Ectodermal cell (in vitro differentiated cells): ENCODE measurements around the gene ZSWIM6.

Source experiments
- H3K27ac ChIP-seq: 2 replicates; pipeline ENCODE4 v1.7.0; 2013; ENCODE audit warnings: mild to moderate bottlenecking, low read depth, low read length; ENCODE audit not compliant: insufficient read depth, poor library complexity, severe bottlenecking
- H3K27me3 ChIP-seq: 2 replicates; pipeline ENCODE4 v1.7.0; 2013; ENCODE audit warnings: mild to moderate bottlenecking, low read length; ENCODE audit not compliant: insufficient read depth, control insufficient read depth, poor library complexity, severe bottlenecking
- H3K36me3 ChIP-seq: one replicate; pipeline ENCODE4 v1.7.0; 2013; ENCODE audit warnings: low read length; ENCODE audit not compliant: control insufficient read depth, insufficient read depth
- H3K4me1 ChIP-seq: one replicate; pipeline ENCODE4 v1.7.0; 2013; ENCODE audit warnings: low read length; ENCODE audit not compliant: control insufficient read depth, insufficient read depth
- H3K4me3 ChIP-seq: 2 replicates; pipeline ENCODE4 v1.7.0; 2013; ENCODE audit warnings: low read depth, low read length, control low read depth; ENCODE audit not compliant: insufficient read depth
- H3K9me3 ChIP-seq: 2 replicates; pipeline ENCODE4 v1.7.0; 2013; ENCODE audit warnings: mild to moderate bottlenecking, low read length, moderate library complexity; ENCODE audit not compliant: control insufficient read depth
- WGBS, 2 experiments: methylation state at CpG; one replicate each; pipeline ENCODE4 v1.1.7; 2013; ENCODE audit warnings: missing lambda C conversion rate in 2 of 2; 5-methylcytosine and 5-hydroxymethylcytosine counted together

ZSWIM6 gene

DNA sequence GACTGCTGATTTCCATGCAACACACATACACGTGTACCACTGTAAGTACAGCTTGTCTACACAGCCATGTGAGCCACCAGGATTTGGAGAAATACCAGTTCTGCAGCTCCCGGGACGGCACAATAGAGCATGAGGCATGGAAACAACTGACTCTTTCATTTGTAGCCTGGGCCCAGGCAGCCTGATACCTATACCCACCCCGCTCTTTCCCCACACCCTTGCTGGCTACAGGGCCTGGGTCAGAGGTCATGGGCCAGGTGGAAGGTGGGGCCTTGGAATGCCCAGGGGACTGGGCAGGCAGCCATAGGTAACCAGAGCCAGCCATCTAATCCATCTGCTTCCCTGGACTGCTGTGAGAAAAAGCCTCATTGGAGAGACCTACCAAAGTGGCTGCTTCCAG, 39.0 kb upstream of the ZSWIM6 start:
- Histone ChIP-seq H3K27me3 (no peaks in the 10 kb centered on the region), H3K4me3 (no peak overlapping the region), H3K27ac (no peak overlapping the region), H3K9me3 (no peaks in the 10 kb centered on the region), H3K36me3 (no peaks in the 10 kb centered on the region), H3K4me1 (peaks cover 16% of the 10 kb centered on the region)
- 89 to 93% methylated on average over 4 of the region's 4 CpGs for WGBS, 2 experiments

DNA sequence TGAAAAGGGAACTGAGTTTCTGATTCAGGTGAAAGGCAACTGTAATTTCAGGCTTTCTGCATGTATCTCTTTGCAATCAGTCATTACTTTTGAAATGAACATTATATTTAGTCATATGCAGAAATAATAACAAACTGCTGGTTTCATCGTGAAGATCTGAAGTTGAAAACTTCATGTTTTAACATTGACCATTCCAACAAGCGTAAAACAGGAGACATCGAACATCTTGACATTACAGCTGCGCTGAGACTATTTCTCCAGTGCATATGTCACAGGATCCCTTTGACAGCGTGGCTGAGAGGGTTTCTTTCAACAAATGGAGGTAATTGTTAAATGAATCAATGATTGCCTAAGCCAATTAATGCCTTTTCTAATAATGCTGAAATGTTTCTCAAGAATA, 38.2 kb upstream of the ZSWIM6 start:
- 95% methylated on average over 5 of the region's 5 CpGs for WGBS, 2 experiments
- H3K4me3 ChIP-seq = no peak overlapping the region
- no peaks in the 10 kb centered on the region for H3K36me3 ChIP-seq
- H3K4me1 ChIP-seq = peaks cover 11% of the 10 kb centered on the region
- H3K27ac ChIP-seq = no peak overlapping the region
- no peaks in the 10 kb centered on the region for H3K9me3 ChIP-seq
- no peaks in the 10 kb centered on the region for H3K27me3 ChIP-seq

DNA sequence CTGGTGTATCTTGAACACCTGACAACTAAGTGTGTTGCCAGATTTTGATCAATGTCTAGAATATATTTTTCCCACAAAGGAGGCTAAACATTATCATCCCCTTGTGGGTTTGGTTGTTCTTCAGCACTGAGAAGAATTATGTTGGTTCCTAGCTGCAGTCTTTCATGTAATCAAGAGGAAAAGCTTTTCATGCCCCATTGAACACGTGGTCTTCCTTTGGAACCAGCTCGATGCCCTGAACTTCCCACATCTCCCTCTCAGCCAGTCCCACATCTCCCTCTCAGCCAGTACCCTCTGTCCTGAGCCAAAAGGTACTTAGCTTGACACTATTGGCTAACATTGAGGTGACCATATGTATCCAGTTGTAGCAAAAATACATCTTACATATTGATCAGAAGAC, 36.7 kb upstream of the ZSWIM6 start:
- Histone ChIP-seq H3K9me3 (no peaks in the 10 kb centered on the region), H3K4me3 (no peak overlapping the region), H3K27ac (no peak overlapping the region), H3K36me3 (no peaks in the 10 kb centered on the region), H3K4me1 (no peaks in the 10 kb centered on the region), H3K27me3 (no peaks in the 10 kb centered on the region)
- WGBS, 2 experiments = 89 to 100% methylated on average over 2 of the region's 2 CpGs

DNA sequence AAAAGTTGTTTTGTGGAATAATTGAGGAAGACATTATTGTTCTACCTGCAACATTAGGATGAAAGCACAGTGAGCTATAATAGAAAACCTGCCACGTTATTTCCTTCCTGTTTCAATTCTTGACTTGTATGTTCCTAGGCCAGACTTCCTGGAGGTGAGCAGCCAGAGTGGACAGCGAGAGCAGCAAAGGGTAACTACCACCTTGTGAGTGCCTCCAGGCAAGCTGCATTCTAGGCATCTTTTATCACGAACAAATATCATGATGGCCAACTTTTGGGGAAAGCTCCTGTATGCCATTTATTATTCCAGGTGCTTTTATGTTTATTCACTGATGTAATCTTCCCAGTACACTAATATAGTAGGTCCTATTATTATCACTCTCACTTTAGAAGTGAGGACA, 34.0 kb upstream of the ZSWIM6 start:
- Histone ChIP-seq H3K36me3 (no peaks in the 10 kb centered on the region), H3K4me1 (peaks cover 10% of the 10 kb centered on the region), H3K27ac (no peak overlapping the region), H3K4me3 (no peak overlapping the region), H3K9me3 (no peaks in the 10 kb centered on the region), H3K27me3 (no peaks in the 10 kb centered on the region)
- 95 to 97% methylated on average over 3 of the region's 3 CpGs for WGBS, 2 experiments

DNA sequence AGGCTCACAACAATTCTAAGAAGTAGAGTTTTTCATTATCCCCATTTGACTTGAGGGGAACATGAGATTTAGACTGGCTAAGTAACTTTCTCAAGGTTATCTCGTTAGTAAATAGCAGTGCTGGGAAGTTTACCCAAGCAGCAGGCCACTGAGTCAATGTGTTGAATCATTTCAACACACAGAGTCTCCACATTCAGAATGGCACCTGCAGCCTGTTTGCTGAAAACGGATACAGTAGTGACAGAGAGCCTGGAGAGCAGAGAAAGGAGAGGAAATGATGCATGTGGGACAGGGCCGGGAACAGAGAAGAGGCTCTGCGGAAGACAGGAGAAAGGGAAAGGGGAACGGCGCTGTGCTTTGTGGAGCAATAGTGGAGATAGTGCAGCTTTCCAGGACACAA, 33.5 kb upstream of the ZSWIM6 start:
- H3K36me3 ChIP-seq = no peaks in the 10 kb centered on the region
- H3K4me3 ChIP-seq = no peak overlapping the region
- H3K9me3 ChIP-seq = no peaks in the 10 kb centered on the region
- no peak overlapping the region for H3K27ac ChIP-seq
- 82 to 84% methylated on average over 6 of the region's 6 CpGs for WGBS, 2 experiments
- peaks cover 10% of the 10 kb centered on the region for H3K4me1 ChIP-seq
- H3K27me3 ChIP-seq = no peaks in the 10 kb centered on the region

DNA sequence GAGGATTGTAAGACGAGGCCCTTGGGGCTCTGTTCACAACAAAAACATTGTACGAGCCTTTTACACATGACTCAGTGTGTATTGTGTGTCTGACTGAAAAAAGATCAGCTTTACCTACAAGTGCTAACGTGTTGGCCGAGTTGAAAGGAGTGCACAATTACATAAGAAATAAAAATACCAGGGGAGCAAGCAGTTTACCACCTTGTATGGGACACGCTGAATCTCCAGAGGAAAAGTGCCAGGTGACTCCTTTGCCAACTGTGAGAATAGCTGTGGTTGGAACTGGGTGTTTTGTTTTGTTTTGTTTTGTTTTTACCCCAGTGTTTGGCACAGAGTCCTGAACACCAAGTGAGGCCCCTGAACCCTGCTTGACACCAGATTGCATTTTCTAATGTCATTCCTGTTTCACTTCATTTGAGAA, 32.8 kb upstream of the ZSWIM6 start:
- 89 to 97% methylated on average over 5 of the region's 5 CpGs for WGBS, 2 experiments
- Histone ChIP-seq H3K36me3 (no peaks in the 10 kb centered on the region), H3K4me1 (peaks cover 10% of the 10 kb centered on the region), H3K27me3 (no peaks in the 10 kb centered on the region), H3K27ac (no peak overlapping the region), H3K4me3 (no peak overlapping the region), H3K9me3 (no peaks in the 10 kb centered on the region)

DNA sequence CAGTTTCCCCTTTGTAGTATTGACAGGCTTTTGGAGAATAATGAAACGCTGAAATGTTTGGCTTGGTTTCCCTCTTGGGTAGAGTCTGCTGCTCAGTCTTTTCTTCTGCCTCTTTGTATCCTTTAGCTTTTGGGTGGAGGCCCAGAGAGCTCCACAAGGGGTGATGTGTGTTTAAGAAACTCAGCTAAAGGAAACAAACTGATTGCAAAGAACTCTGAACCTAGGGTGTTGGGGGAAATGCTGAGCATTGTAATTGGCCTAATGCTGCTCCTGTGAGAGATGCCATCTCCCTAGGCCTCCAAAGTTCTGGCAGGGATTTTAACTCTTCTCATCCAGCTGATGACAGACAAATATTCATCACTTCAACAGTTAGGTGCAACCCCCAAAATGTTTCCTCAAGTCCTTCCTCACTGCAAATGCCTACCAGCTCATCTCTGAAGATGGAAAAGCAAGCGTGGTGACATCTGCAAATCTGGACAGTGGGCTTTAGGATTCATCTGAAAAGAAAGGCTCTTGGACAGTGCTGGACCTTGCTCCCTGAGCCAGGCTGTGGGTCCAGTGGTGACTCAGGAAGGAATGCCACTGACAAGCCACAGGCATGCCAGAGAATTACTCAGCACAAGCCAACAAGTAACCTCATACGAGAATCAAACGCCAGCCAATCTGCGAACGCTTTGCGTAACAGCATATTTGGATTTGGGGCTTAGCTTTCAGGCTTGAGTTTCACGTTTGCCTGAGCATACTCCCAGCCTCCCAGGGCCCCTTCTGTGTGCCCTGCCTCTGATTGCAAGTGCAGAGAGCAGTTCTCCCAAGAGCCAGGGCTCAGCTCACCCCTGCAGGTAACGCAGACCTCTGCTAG, 30.5 kb upstream of the ZSWIM6 start:
- H3K9me3 ChIP-seq = no peaks in the 10 kb centered on the region
- WGBS, 2 experiments = 83 to 85% methylated on average over 9 of the region's 9 CpGs
- H3K27ac ChIP-seq = no peak overlapping the region
- no peak overlapping the region for H3K4me3 ChIP-seq
- no peaks in the 10 kb centered on the region for H3K36me3 ChIP-seq
- H3K27me3 ChIP-seq = no peaks in the 10 kb centered on the region
- H3K4me1 ChIP-seq = peaks cover 10% of the 10 kb centered on the region

DNA sequence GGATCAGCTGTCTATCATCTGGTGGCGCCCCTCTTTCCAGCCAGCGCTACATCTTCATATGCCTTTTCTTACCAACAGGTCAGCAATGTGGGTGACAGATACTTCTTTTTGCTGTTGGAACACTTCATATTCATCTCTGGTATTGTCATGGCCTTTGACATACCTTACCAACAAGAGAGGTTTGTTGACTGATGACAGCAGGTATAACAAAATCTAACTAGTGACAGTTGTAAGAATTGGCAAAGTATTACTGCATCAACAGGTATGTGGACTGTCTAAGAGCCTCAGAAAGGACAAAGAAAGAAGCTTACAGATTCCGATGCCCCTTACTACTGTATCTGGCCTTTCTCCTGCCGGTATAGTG, 29.9 kb upstream of the ZSWIM6 start:
- no peaks in the 10 kb centered on the region for H3K27me3 ChIP-seq

DNA sequence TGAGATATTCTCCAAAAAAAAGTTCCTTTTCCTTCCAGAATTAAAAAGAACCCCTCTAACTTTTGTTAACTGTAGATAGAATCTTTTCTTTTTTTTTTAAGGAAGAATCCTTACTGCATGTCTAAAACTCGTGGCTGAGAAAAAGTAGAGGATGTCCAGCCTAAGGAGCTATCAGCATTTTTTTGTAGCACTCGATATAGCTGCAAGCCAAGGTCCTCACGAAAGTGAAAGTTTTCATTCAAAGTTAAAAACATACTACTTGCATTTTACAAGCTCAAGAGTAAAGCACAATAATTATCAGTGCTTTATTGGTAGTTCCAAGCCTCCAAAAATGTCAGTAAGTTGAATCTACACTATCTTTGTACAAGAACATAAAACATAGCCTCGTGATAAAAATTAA, 28.7 kb upstream of the ZSWIM6 start:
- Histone ChIP-seq H3K36me3 (no peaks in the 10 kb centered on the region), H3K9me3 (no peaks in the 10 kb centered on the region), H3K4me3 (no peak overlapping the region), H3K4me1 (peaks cover 10% of the 10 kb centered on the region), H3K27ac (no peak overlapping the region), H3K27me3 (no peaks in the 10 kb centered on the region)
- WGBS, 2 experiments = 88 to 89% methylated on average over 4 of the region's 4 CpGs

More for the DNA sequence above, 29.9 kb upstream of the ZSWIM6 start:
- H3K36me3 ChIP-seq = no peaks in the 10 kb centered on the region
- H3K27ac ChIP-seq = no peak overlapping the region
- no peak overlapping the region for H3K4me3 ChIP-seq
- H3K4me1 ChIP-seq = peaks cover 10% of the 10 kb centered on the region
- no peaks in the 10 kb centered on the region for H3K9me3 ChIP-seq
- 94 to 99% methylated on average over 4 of the region's 4 CpGs for WGBS, 2 experiments

DNA sequence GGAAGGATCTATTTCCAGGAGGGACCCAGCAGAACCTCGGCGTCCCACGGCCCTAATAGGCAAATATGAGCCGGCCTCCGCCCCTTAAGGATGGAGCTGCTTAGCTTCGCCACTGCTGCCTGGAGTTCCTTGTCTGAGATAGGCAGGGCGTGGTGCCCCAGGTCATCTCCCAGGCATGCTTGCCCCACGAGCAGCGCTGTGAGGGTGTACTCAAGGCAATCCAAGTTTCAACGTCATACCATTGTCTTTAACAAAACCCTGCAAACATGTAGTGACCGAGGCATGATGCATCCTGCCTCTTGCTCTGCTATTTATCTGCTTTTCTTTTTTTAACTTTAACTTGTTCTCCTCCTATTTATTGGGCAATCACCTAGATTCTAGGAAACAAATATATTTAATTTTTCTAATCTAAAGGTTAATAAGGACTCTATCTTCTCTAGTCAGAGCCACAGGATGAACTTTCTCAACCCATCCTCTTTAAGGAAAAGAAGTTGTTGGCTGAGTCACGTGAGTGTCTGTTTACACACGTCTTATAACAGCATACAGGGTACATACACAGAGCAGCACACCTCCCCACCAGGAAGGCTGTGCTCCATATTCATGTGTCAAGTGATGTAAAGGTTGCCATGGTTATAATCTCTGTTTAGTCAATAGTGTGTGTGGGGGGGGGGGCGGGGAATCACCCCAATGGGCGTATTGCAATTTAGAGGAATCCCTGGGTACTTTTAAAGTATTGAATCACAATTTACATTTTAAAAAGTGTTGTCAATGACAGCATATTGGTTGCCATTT, 27.3 kb upstream of the ZSWIM6 start:
- H3K4me1 ChIP-seq = peaks cover 14% of the 10 kb centered on the region
- H3K4me3 ChIP-seq = no peak overlapping the region
- no peaks in the 10 kb centered on the region for H3K36me3 ChIP-seq
- H3K27me3 ChIP-seq = no peaks in the 10 kb centered on the region
- 82 to 84% methylated on average over 13 to 15 of the region's 15 CpGs for WGBS, 2 experiments
- no peaks in the 10 kb centered on the region for H3K9me3 ChIP-seq
- H3K27ac ChIP-seq = no peak overlapping the region
